ENCODE data around the gene ACTG2.

The ACTG2 gene

GRCh38 chr2:73890301-73891092 is 2.3 kb upstream of the ACTG2 start:
- Histone ChIP-seq H3K9ac (no peak overlapping the region), H3K9me3 (replicated peaks in 1 of 11) (no peaks in the 10 kb centered on the region), H4K20me1 (no peaks in the 10 kb centered on the region), H3K4me1 (no peaks in the 10 kb centered on the region), H3K4me3 (no peak overlapping the region), H3K36me3 (no peaks in the 10 kb centered on the region), H3K4me2 (no peak overlapping the region), H3K27ac (no peak overlapping the region), H3K27me3 (no peaks in the 10 kb centered on the region)
- TF ChIP-seq Cebpa-rat (IDR thresholded peaks at IDR 0.05): no peak

GRCh38 chr2:73891276-73891901 is 1.4 kb upstream of the ACTG2 start:
- Histone ChIP-seq H3K36me3 (no peaks in the 10 kb centered on the region), H3K4me2 (no peak overlapping the region), H4K20me1 (peaks cover 0 to 1% (median 0%) of the 10 kb centered on the region in 11 experiments; a peak in 2 of 22 replicates), H3K9me3 (replicated peaks in 1 of 11) (no peaks in the 10 kb centered on the region), H3K27me3 (no peaks in the 10 kb centered on the region), H3K4me3 (no peak overlapping the region), H3K27ac (no peak overlapping the region), H3K4me1 (peaks cover 3 to 7% (median 6%) of the 10 kb centered on the region in 10 experiments), H3K9ac (no peak overlapping the region)
- no peak for TF ChIP-seq Cebpa-rat (IDR thresholded peaks at IDR 0.05)

GRCh38 chr2:73893764-73894474 is 1.1 kb downstream of the ACTG2 start:
- H3K27ac ChIP-seq: no peak overlapping the region

GRCh38 chr2:73894475-73894850 is 1.7 kb downstream of the ACTG2 start:
- Histone ChIP-seq H3K9ac (no peak overlapping the region), H4K20me1 (peaks cover 0 to 8% (median 0%) of the 10 kb centered on the region in 11 experiments; a peak in 2 of 22 replicates), H3K36me3 (no peaks in the 10 kb centered on the region), H3K4me3 (no peak overlapping the region), H3K4me1 (peaks cover 19 to 23% (median 21%) of the 10 kb centered on the region in 10 experiments), H3K4me2 (no peak overlapping the region), H3K27ac (no peak overlapping the region), H3K9me3 (replicated peaks in 1 of 11) (no peaks in the 10 kb centered on the region), H3K27me3 (peaks cover 0 to 7% (median 0%) of the 10 kb centered on the region in 11 experiments; a peak in 2 of 22 replicates)
- TF ChIP-seq Cebpa-rat (IDR thresholded peaks at IDR 0.05): no peak

More at GRCh38 chr2:73893764-73894474, 1.1 kb downstream of the ACTG2 start:
- H3K4me1 ChIP-seq: peaks cover 19 to 23% (median 21%) of the 10 kb centered on the region in 10 experiments
- peaks cover 0 to 8% (median 0%) of the 10 kb centered on the region in 11 experiments; a peak in 2 of 22 replicates for H4K20me1 ChIP-seq
- H3K27me3 ChIP-seq: peaks cover 0 to 7% (median 0%) of the 10 kb centered on the region in 11 experiments; a peak in 2 of 22 replicates
- H3K4me2 ChIP-seq: no peak overlapping the region
- no peak overlapping the region for H3K4me3 ChIP-seq
- H3K9ac ChIP-seq: no peak overlapping the region
- H3K36me3 ChIP-seq: no peaks in the 10 kb centered on the region
- TF ChIP-seq Cebpa-rat (IDR thresholded peaks at IDR 0.05): no peak
- no peaks in the 10 kb centered on the region for H3K9me3 ChIP-seq (replicated peaks in 1 of 11)

- Histone ChIP-seq H3K9me3 (replicated peaks in 1 of 11) (no peaks in the 10 kb centered on the region), H3K36me3 (no peaks in the 10 kb centered on the region), H3K4me3 (no peak overlapping the region), H4K20me1 (peaks cover 0 to 8% (median 0%) of the 10 kb centered on the region in 11 experiments; a peak in 2 of 22 replicates), H3K4me2 (no peak overlapping the region), H3K9ac (no peak overlapping the region), H3K27me3 (peaks cover 0 to 7% (median 0%) of the 10 kb centered on the region in 11 experiments; a peak in 2 of 22 replicates), H3K4me1 (peaks cover 19 to 23% (median 21%) of the 10 kb centered on the region in 10 experiments), H3K27ac (no peak overlapping the region)
- TF ChIP-seq Cebpa-rat (IDR thresholded peaks at IDR 0.05): no peak
Observed at GRCh38 chr2:73894877-73895276, 2.1 kb downstream of the ACTG2 start.

- Histone ChIP-seq H3K9me3 (replicated peaks in 1 of 11) (no peaks in the 10 kb centered on the region), H3K36me3 (no peaks in the 10 kb centered on the region), H4K20me1 (peaks cover 0 to 8% (median 0%) of the 10 kb centered on the region in 11 experiments; a peak in 2 of 22 replicates), H3K27me3 (peaks cover 0 to 7% (median 0%) of the 10 kb centered on the region in 11 experiments; a peak in 2 of 22 replicates), H3K4me2 (no peak overlapping the region; a peak in 1 of 22 replicates), H3K4me1 (peaks cover 19 to 23% (median 21%) of the 10 kb centered on the region in 10 experiments), H3K4me3 (no peak overlapping the region), H3K9ac (no peak overlapping the region), H3K27ac (no peak overlapping the region)
- TF ChIP-seq Cebpa-rat (IDR thresholded peaks at IDR 0.05): no peak
Observed at GRCh38 chr2:73895473-73895872, 2.7 kb downstream of the ACTG2 start.

- Histone ChIP-seq H3K27ac (peak overlapping the region in 4 of 11 experiments; percentile 10 to 38 (median 22); a peak in 7 of 22 replicates), H3K4me2 (peak overlapping the region; percentile 48 to 86 (median 78)), H4K20me1 (peaks cover 0 to 8% (median 0%) of the 10 kb centered on the region in 11 experiments; a peak in 2 of 22 replicates), H3K27me3 (peaks cover 0 to 7% (median 0%) of the 10 kb centered on the region in 11 experiments; a peak in 2 of 22 replicates), H3K4me1 (peaks cover 19 to 23% (median 21%) of the 10 kb centered on the region in 10 experiments), H3K4me3 (no peak overlapping the region), H3K9ac (peak overlapping the region in 3 of 11 experiments; percentile 22 to 38 (median 31); a peak in 3 of 22 replicates), H3K9me3 (replicated peaks in 1 of 11) (no peaks in the 10 kb centered on the region), H3K36me3 (no peaks in the 10 kb centered on the region)
- TF ChIP-seq Cebpa-rat (IDR thresholded peaks at IDR 0.05): no peak
Observed at GRCh38 chr2:73896362-73897239, 3.8 kb downstream of the ACTG2 start.

- Histone ChIP-seq H4K20me1 (peaks cover 0 to 8% (median 0%) of the 10 kb centered on the region in 11 experiments; a peak in 2 of 22 replicates), H3K36me3 (no peaks in the 10 kb centered on the region), H3K9ac (peak overlapping the region in 3 of 11 experiments; percentile 22 to 38 (median 31); a peak in 3 of 22 replicates), H3K4me1 (peaks cover 19 to 23% (median 21%) of the 10 kb centered on the region in 10 experiments), H3K27me3 (peaks cover 0 to 7% (median 0%) of the 10 kb centered on the region in 11 experiments; a peak in 2 of 22 replicates), H3K27ac (peak overlapping the region in 2 of 11 experiments; percentile 19 to 38; a peak in 4 of 22 replicates), H3K4me2 (peak overlapping the region; percentile 48 to 86 (median 78)), H3K9me3 (replicated peaks in 1 of 11) (no peaks in the 10 kb centered on the region), H3K4me3 (no peak overlapping the region)
- TF ChIP-seq Cebpa-rat (IDR thresholded peaks at IDR 0.05): no peak
Observed at GRCh38 chr2:73897240-73897583, 4.4 kb downstream of the ACTG2 start.

Data from BLaER1 treated with 17β-estradiol and CSF1 and Interleukin-3, amounts not matched to agents 10 nM and 100 nM (cell line).